NCI-H460 (cell line): ENCODE results near the gene ZNF281. TPM values are rescaled to one million over a fixed set of nuclear protein-coding genes. Genes with fewer than 3 reads are reported as not detected.
"Not testable (repeated sequence)": the region's sequence is repeated elsewhere in the genome, so short reads cannot be mapped to it uniquely, and the experiment has no call there.

ENCODE experiments used
- DNase-seq: peaks from one replicate; pipeline ENCODE4 v3.0.0-alpha.2; 2016; ENCODE audit warnings: low read depth; ENCODE audit errors: extremely low read depth
- total RNA-seq: library from RNA; depleted of rRNA; stranded (reverse); fragments of >200 nt; shearing (Covaris generic); gene quantifications from 2 replicates; pipeline ENCODE4 v1.2.3, GENCODE V29; 2014; rRNA removed

ZNF281 gene
- total RNA-seq, 1 experiment from 2014 or later: 21.7 TPM

DNA sequence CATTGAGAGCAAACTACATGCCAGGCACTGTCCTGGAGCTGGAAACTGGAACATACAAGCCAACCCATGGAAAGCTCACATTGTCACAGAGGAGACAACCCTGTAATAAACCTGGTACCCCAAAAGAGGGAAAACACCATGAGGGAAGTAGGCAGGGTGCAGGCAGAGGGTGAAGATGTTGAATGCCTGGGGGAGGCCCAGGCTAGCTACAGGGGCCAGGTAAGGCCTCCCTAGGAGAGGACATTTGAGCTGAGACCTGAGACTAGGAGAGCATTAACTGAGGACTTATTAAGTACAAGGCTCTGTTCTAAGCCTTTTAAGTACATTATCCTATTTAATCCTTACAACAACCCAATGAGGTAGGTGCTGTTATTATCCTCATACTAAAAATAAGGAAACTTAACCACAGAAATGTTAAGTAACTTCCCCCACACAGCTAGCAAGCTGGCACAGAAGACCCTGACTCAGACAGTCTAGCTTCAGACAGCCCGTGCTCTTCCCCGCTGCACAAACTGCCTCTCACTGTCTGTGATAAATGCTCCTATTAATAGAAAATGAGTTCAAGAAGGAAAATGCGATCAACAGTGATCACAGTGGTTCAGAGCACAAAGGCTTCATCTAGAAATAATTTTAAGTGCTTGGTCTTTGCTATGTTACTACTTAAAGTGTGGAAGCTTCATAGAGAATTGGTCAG, 41.8 kb downstream of the ZNF281 start:
- no peak for DNase-seq

DNA sequence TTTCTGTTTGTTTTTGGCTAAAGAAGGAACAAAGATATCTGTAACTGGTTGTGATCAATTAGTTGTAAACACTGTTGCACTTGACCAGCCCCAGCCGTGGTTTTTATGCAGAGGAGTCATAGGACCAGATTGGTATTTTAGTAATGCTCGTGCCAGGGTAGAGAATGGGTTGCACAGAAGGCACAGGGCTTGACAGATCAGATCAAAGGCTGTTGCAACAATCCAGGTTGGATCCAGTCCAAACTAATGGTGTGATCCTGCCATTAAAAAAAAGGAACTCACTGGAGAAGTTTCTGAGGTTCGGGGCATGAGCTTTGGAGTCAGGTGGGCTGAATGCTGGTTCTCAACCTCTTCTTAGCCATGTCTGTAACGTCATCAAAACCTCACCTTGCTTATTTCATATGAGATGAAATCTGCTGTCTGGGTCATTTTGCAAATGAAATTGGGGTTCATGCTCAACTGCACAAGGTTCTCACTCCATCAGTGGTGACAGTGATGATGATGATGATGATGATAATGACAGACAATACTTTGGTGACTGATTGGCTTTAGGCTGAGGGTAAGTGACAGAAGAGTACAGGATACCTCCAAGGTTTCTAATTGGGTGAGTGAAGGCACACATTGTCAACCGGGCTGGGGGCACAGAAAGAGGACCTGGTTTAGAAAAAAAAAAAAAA, 43.1 kb downstream of the ZNF281 start:
- DNase-seq: no peak

DNA sequence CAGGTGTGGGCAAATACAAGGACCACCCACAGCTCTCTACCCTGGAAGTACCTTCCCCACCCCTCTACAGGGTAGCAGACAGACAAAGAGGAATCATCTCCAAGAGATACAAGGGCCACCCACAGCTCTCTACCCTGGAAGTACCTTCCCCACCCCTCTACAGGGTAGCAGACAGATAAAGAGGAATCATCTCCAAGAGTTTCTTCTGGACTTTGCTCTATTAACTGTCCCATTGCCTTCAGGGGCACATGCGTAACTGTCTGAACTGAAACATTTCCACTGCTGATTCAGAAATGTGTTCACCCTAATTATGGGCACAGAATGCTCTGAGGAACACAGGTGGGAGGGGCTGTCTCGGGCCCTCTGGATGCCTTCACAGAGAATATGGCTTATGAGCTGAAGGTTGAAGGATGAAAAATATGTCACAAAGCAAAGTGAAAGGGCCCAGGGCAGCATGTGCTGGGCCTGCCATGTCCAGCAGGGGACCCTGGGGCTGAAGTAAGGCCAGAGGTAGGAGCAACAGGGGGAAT, 43.9 kb downstream of the ZNF281 start:
- DNase-seq: no peak

DNA sequence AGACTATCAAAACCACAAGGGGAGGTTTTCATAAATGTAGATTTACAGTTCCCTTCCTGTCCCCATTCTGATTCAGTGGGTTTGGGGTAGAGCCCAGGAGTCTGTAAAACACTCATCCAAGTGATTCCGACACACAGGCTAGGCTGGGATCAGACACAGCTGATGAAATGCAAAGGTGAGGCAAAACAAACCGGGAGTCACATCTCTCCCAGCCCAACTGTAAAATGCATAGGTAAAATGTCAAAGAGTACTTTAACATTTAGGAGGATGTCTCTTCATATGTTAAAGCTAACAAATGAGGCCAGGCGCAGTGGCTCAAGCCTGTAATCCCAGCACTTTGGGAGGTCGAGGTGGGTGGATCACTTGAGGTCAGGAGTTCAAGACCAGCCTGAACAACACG, 45.0 kb downstream of the ZNF281 start:
- DNase-seq: no peak

DNA sequence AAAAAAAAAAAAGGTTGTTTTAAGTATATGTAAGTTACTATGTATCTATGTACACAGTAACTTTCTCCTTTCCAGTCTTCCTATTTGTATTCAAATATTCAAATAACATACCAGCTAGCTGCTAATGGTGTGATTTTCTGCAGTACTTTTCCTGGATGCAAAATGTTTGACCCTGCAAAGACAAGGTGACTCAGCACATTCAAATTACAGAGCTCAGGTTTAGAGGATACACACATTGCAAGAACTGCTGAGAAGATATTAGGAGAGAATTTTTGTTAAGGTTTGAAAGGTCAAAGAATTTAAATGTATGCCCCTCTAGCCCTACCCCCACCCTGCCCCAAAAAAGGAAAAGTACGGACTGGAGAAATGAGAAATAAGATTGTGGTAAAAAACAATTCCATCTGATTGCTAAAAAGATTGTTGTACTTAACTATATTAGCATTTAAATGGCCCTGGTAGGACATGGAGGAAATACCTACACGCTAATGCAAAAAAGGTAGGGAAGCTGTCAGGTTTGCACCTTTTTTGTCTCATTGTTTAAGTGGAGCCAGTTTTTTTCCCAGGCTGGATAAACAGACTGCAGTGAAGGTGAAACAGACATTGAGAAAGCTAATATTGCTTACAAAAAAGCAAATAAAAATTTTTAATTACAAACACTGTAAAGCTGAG, 45.6 kb downstream of the ZNF281 start:
- DNase-seq: peak; percentile 64

DNA sequence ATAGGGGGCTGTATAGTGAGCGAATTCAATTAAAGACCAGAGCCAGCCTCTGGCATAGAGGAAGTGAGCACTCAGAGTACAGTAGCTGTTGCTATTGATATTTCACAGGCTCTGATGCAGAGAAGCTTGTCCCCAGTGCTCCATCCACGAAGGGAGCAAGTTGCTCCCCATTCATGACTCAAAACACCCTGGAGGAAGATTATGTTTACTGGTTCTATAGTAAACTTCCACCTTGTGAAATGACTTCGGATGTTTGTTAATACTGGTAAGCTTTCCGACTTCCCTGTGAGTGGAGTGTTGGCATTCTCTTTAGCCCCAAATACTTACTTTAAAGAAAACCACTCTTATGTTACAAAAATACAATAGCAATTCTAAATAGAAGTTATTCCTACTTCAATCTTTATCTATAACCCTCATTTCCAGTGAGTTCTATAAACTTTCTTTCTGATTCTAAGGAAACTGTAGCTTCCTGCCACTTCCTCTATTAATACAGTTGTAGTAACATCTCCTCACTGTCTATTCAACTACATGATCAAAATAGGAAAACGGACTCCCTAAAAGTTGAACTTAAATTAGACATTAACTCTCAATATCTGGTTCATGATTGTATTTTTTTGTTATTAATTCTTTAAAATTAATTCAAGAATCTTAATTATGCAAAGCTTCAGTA, 46.4 kb downstream of the ZNF281 start:
- peak; percentile 43 for DNase-seq

DNA sequence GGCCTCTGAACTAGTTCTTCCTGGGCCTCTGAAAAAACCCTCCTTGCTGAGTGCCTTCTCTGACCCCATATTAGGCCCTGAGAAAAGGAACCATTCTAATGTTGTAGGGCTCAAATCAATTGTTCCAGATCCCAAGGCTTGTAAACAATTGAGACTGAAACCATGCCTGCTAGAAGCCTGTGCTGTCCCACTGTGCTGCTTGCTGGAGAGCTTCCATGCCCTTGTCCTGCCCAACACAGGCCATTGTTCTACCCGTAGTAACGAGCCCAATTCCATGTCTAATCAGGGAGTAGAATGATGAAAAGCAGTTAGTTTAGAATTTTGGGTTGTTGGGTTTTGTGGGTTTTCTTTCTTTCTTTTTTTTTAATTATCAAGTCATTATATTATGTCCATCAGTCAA, 47.4 kb downstream of the ZNF281 start:
- DNase-seq: no peak

DNA sequence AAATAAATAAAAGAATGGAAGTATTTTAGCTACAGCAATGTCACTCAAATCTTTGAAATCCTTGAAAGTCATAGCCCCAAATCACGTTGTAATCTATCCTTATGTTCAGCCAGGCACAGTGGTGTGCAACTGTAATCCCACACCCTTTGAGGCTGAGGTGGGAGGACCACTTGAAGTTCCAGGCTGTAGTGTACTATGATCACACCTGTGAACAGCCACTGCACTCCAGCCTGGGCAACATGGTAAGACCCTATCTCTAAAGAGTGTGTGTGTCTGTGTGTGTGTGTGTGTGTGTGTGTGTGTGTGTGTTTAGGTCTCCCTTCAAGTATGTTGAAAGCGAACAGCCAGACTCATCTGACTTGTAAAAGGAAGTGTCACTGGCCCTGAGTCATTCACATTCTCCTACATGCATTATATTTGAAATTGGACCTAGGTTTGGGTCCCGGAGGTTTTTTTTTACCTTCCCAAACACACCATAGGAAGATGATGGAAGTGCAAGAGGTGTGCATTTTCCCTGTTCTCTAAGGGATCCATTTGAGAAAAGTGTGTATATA, 50.1 kb downstream of the ZNF281 start:
- DNase-seq: no peak

DNA sequence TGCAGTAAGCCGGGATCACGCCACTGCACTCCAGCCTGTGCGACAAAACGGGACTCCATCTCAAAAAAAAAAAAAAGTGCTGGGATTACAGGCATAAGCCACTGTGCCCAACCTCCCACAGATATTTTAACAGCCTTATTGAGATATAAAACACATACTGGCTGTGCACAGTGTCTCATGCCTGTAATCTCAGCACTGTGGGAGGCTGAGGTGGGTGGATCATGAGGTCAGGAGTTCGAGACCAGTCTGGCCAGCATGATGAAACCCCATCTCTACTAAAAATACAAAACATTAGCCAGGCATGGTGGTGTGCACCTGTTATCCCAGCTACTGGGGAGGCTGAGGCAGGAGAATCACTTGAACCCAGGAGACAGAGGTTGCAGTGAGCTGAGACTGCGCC, 51.9 kb downstream of the ZNF281 start:
- not testable (repeated sequence) for DNase-seq

DNA sequence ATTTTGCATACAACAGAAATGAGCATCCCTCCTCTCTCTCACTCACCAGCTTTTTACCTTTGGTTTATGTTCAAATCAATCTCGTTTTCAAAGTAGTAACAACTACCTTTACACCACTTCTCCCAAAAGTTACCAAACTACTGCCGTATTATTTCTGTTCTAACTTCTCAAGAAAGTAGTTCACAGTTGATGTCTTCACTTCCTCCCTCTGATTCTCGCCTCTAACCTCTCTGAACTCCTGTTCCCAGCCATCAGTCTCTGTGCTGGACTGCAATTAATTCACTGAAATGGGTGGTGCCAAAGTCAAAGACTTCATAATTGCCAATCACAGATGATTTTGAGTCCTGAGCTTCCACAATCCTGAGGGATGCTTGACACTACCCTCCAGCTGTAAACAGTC, 54.0 kb downstream of the ZNF281 start:
- DNase-seq: no peak

Other genes with a start within 250 kb of the ZNF281 start
- 29.4 and 34.3 TPM in 2 replicates for gene KIF14, start 210.7 kb upstream of the ZNF281 start, total RNA-seq